K562 (cell line): Measurements from ENCODE around the gene ATRAID. TPM values are rescaled to one million over a fixed set of nuclear protein-coding genes. Genes with fewer than 3 reads are reported as not detected.

ENCODE experiments used
- EHMT2 ChIP-seq: fragments of 450-650 bp; IDR thresholded peaks from 2 replicates; pipeline ENCODE4 v1.6.1; 2018; ENCODE audit warnings: antibody characterized with exemption
- FOXK2 ChIP-seq, 2 experiments: fragments of 450-650 bp; IDR thresholded peaks in 1 of 2; conservative IDR thresholded peaks in 1 of 2; 2 replicates each; pipeline ENCODE4 v1.6.1; 2016; ENCODE audit warnings: low read depth in 2 of 2, mild to moderate bottlenecking in 1 of 2
- NCOA6 ChIP-seq: fragments of 450-650 bp; IDR thresholded peaks from 2 replicates; pipeline ENCODE4 v1.6.1; 2017; ENCODE audit warnings: mild to moderate bottlenecking
- NCOR1 ChIP-seq: fragments of 450-650 bp; IDR thresholded peaks from 2 replicates; pipeline ENCODE4 v1.6.1; 2016; ENCODE audit warnings: mild to moderate bottlenecking, moderate library complexity
- PCBP1 ChIP-seq: fragments of 200-400 bp; formaldehyde crosslinking; IDR thresholded peaks from 2 replicates; pipeline ENCODE4 v1.6.1; 2018; ENCODE audit warnings: mild to moderate bottlenecking, low read depth, low read length; ENCODE audit not compliant: poor library complexity, severe bottlenecking
- SAP30 ChIP-seq: fragments of 200-600 bp; sonication (generic); IDR thresholded peaks from 2 replicates; pipeline ENCODE4 v1.6.1; 2012; ENCODE audit warnings: borderline replicate concordance, low read depth, mild to moderate bottlenecking, moderate library complexity, low read length, control low read depth, inconsistent platforms; ENCODE audit not compliant: insufficient read depth, poor library complexity, severe bottlenecking
- SMC3 ChIP-seq: conservative IDR thresholded peaks from 2 replicates; pipeline ENCODE4 v1.6.1; 2011; ENCODE audit warnings: low read depth, low read length, improper control_type of control experiment; ENCODE audit not compliant: insufficient read depth
- SPI1 ChIP-seq: IDR thresholded peaks from 2 replicates; pipeline ENCODE4 v1.6.1; 2011; ENCODE audit warnings: low read depth, low read length, control low read depth, borderline replicate concordance
- ZNF263 ChIP-seq: sonication (generic); formaldehyde crosslinking; IDR thresholded peaks from 2 replicates; pipeline ENCODE4 v1.8.0; 2022; ENCODE audit warnings: mild to moderate bottlenecking, missing genetic modification reagents, borderline replicate concordance
- ZNF347 ChIP-seq: fragments of 450-650 bp; formaldehyde crosslinking; IDR thresholded peaks from 2 replicates; pipeline ENCODE4 v1.4.0; 2020; ENCODE audit warnings: low read depth, mild to moderate bottlenecking, moderate library complexity
- polyA plus RNA-seq, 8 experiments: library from polyadenylated mRNA; depleted of rRNA in 4 of 8; stranded (reverse) in 5 of 8; unstranded in 3 of 8; fragments of >200 nt; fragmentation: Nextera tagmentation in 2 of 8; fragmentation: Illumina TruSeq in 1 of 8; extraction: Ambion mirVana in 2 of 8; extraction: Trizol in 1 of 8; gene quantifications; 2 replicates each; pipeline versions ENCODE4 v1.2.1 to v1.2.3, GENCODE V29; 2011 to 2014; ENCODE audit warnings: inconsistent platforms in 1 of 8, missing spikeins in 1 of 8
- total RNA-seq, 7 experiments: library from RNA; depleted of rRNA in 6 of 7; stranded (reverse); fragments of >200 nt in 6 of 7; fragmentation: Illumina TruSeq in 2 of 7; extraction: Trizol in 2 of 7; gene quantifications; 2 replicates each; pipeline versions ENCODE4 v1.2.1 to v1.2.3, GENCODE V29; 2011 to 2021; ENCODE audit warnings: low replicate concordance in 1 of 7
- TF ChIP-seq, protein P1 (sequence below): sonication (generic); formaldehyde crosslinking; IDR thresholded peaks from 2 replicates; pipeline ENCODE4 v1.8.0; 2023; ENCODE audit warnings: mild to moderate bottlenecking, missing genetic modification reagents
- TF ChIP-seq, protein P2 (sequence below): fragments of 200-600 bp; sonication (generic); IDR thresholded peaks from one replicate; pipeline ENCODE4 v1.6.1; 2012; ENCODE audit warnings: mild to moderate bottlenecking, low read depth, low read length, inconsistent platforms

ATRAID gene
- total and polyA plus RNA-seq, 9 of the 15 experiments (the other 6 are each of a cell fraction or from before 2014, with no cell fraction given) = 70.2 to 187 (median 108) TPM

DNA sequence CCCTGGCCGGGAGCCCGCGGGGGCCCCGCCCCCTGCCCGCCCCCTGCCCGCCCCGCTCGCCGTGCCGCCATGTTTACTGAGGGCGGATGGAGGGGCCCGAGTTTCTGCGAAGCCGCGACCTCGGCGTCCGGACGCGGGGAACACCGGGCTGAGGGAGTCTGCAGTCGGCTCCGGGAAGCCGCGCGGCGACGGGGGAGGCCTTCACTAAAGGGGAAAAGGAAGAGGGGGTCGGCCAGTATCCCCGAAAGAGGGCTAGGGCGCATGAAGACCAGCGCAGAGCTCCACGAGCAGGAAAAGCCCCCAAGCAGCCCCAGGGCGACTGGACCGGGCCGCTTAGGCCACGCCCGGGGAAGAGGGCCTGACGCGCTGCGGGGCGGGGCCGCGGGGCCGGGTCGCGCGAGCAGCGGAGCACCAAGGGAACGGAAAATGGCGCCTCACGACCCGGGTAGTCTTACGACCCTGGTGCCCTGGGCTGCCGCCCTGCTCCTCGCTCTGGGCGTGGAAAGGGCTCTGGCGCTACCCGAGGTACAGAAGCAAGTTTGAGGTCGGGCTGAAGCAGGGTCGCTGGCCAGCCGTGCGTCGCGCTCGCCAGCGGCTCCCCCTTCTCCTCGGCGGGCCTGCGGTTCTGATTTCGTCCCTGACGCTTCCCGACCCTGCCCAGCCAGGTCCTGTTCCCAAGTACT, at the start of gene ATRAID, which contains the start of gene SLC5A6 (continued):
- TF ChIP-seq, protein P1, sequence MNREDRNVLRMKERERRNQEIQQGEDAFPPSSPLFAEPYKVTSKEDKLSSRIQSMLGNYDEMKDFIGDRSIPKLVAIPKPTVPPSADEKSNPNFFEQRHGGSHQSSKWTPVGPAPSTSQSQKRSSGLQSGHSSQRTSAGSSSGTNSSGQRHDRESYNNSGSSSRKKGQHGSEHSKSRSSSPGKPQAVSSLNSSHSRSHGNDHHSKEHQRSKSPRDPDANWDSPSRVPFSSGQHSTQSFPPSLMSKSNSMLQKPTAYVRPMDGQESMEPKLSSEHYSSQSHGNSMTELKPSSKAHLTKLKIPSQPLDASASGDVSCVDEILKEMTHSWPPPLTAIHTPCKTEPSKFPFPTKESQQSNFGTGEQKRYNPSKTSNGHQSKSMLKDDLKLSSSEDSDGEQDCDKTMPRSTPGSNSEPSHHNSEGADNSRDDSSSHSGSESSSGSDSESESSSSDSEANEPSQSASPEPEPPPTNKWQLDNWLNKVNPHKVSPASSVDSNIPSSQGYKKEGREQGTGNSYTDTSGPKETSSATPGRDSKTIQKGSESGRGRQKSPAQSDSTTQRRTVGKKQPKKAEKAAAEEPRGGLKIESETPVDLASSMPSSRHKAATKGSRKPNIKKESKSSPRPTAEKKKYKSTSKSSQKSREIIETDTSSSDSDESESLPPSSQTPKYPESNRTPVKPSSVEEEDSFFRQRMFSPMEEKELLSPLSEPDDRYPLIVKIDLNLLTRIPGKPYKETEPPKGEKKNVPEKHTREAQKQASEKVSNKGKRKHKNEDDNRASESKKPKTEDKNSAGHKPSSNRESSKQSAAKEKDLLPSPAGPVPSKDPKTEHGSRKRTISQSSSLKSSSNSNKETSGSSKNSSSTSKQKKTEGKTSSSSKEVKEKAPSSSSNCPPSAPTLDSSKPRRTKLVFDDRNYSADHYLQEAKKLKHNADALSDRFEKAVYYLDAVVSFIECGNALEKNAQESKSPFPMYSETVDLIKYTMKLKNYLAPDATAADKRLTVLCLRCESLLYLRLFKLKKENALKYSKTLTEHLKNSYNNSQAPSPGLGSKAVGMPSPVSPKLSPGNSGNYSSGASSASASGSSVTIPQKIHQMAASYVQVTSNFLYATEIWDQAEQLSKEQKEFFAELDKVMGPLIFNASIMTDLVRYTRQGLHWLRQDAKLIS (CRISPR knock-in tag) = peak; percentile 75
- TF ChIP-seq PCBP1 (peak; percentile 53), SAP30 (peak; percentile 63), FOXK2 (conservative IDR thresholded peaks at IDR 0.05 in 1 of 2, IDR thresholded peaks at IDR 0.05 in 1 of 2; ENCODE audit: low read depth in 2 of 2) (peak in 1 of 2 experiments; percentile 63; a peak in 2 of 4 replicates), SPI1 (no peak), NCOR1 (no peak), ZNF347 (CRISPR knock-in tag) (no peak), SMC3 (no peak), EHMT2 (no peak), NCOA6 (no peak), ZNF263 (CRISPR knock-in tag) (no peak)
- TF ChIP-seq, protein P2, sequence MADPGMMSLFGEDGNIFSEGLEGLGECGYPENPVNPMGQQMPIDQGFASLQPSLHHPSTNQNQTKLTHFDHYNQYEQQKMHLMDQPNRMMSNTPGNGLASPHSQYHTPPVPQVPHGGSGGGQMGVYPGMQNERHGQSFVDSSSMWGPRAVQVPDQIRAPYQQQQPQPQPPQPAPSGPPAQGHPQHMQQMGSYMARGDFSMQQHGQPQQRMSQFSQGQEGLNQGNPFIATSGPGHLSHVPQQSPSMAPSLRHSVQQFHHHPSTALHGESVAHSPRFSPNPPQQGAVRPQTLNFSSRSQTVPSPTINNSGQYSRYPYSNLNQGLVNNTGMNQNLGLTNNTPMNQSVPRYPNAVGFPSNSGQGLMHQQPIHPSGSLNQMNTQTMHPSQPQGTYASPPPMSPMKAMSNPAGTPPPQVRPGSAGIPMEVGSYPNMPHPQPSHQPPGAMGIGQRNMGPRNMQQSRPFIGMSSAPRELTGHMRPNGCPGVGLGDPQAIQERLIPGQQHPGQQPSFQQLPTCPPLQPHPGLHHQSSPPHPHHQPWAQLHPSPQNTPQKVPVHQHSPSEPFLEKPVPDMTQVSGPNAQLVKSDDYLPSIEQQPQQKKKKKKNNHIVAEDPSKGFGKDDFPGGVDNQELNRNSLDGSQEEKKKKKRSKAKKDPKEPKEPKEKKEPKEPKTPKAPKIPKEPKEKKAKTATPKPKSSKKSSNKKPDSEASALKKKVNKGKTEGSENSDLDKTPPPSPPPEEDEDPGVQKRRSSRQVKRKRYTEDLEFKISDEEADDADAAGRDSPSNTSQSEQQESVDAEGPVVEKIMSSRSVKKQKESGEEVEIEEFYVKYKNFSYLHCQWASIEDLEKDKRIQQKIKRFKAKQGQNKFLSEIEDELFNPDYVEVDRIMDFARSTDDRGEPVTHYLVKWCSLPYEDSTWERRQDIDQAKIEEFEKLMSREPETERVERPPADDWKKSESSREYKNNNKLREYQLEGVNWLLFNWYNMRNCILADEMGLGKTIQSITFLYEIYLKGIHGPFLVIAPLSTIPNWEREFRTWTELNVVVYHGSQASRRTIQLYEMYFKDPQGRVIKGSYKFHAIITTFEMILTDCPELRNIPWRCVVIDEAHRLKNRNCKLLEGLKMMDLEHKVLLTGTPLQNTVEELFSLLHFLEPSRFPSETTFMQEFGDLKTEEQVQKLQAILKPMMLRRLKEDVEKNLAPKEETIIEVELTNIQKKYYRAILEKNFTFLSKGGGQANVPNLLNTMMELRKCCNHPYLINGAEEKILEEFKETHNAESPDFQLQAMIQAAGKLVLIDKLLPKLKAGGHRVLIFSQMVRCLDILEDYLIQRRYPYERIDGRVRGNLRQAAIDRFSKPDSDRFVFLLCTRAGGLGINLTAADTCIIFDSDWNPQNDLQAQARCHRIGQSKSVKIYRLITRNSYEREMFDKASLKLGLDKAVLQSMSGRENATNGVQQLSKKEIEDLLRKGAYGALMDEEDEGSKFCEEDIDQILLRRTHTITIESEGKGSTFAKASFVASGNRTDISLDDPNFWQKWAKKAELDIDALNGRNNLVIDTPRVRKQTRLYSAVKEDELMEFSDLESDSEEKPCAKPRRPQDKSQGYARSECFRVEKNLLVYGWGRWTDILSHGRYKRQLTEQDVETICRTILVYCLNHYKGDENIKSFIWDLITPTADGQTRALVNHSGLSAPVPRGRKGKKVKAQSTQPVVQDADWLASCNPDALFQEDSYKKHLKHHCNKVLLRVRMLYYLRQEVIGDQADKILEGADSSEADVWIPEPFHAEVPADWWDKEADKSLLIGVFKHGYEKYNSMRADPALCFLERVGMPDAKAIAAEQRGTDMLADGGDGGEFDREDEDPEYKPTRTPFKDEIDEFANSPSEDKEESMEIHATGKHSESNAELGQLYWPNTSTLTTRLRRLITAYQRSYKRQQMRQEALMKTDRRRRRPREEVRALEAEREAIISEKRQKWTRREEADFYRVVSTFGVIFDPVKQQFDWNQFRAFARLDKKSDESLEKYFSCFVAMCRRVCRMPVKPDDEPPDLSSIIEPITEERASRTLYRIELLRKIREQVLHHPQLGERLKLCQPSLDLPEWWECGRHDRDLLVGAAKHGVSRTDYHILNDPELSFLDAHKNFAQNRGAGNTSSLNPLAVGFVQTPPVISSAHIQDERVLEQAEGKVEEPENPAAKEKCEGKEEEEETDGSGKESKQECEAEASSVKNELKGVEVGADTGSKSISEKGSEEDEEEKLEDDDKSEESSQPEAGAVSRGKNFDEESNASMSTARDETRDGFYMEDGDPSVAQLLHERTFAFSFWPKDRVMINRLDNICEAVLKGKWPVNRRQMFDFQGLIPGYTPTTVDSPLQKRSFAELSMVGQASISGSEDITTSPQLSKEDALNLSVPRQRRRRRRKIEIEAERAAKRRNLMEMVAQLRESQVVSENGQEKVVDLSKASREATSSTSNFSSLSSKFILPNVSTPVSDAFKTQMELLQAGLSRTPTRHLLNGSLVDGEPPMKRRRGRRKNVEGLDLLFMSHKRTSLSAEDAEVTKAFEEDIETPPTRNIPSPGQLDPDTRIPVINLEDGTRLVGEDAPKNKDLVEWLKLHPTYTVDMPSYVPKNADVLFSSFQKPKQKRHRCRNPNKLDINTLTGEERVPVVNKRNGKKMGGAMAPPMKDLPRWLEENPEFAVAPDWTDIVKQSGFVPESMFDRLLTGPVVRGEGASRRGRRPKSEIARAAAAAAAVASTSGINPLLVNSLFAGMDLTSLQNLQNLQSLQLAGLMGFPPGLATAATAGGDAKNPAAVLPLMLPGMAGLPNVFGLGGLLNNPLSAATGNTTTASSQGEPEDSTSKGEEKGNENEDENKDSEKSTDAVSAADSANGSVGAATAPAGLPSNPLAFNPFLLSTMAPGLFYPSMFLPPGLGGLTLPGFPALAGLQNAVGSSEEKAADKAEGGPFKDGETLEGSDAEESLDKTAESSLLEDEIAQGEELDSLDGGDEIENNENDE = no peak
